WERI-Rb-1 (cell line): Measurements from ENCODE around the gene PBX1.

Experiments used
- DNase-seq: peaks from one replicate; pipeline ENCODE4 v3.0.0-alpha.2; 2020
- H3K27ac ChIP-seq: fragments of 250-450 bp; sonication (Bioruptor Pico); 2 replicates; pipeline ENCODE4 v1.5.1; 2020; ENCODE audit warnings: mild to moderate bottlenecking, moderate library complexity
- H3K27me3 ChIP-seq: fragments of 250-450 bp; sonication (Bioruptor Pico); 2 replicates; pipeline ENCODE4 v1.5.1; 2021; ENCODE audit warnings: mild to moderate bottlenecking, low read depth, moderate library complexity; ENCODE audit not compliant: insufficient read depth, severe bottlenecking
- H3K36me3 ChIP-seq: fragments of 250-450 bp; sonication (Bioruptor Pico); 2 replicates; pipeline ENCODE4 v1.5.1; 2020; ENCODE audit warnings: mild to moderate bottlenecking, moderate library complexity
- H3K4me3 ChIP-seq: 2 replicates; pipeline ENCODE4 v1.5.1; 2011; ENCODE audit warnings: low read depth, mild to moderate bottlenecking, control low read depth, low read length
- H3K9me3 ChIP-seq: fragments of 250-450 bp; sonication (Bioruptor Pico); 2 replicates; pipeline ENCODE4 v1.5.1; 2021; ENCODE audit warnings: mild to moderate bottlenecking, moderate library complexity; ENCODE audit not compliant: severe bottlenecking
- TF ChIP-seq, protein P1 (sequence below): IDR thresholded peaks from 2 replicates; pipeline ENCODE4 v1.5.1; 2011; ENCODE audit warnings: low read depth, mild to moderate bottlenecking, control low read depth, inconsistent platforms, low read length

PBX1 gene

DNA sequence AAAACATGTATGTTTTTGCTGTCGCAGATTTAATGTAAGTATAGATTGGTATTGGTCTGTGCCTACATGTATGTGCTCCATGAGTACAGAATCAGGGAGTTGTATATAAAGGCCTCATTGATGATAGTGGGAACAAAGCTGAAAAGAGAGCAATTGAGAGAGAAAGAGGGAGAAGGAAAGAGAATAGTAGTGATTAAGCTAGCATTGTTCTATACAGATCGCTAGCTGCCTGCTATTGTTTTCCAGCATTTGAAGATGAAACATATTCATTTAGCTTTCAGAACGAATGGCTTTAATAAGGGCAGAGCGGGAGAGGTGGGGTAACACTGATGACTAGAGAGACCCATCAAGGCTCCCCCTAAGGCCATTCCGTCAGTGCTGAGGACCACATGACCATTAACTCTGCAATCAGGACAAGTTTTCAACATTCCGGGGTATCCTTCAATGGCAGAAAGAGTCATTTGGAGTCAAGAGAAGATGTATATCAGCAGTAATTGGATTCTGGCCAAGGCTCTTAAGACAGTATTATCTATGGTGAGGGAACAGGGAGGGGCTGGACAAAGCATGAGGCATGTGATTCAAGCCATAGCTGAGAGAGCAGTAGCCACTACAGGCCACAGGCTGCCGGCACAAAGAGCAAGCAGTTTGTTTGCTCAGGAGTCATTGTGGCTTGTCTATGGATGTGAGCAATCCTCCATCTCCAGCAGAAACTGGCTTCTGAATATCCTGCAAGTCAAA lies 176.5 kb downstream of the PBX1 start:
- Histone ChIP-seq H3K4me3 (no peak overlapping the region), H3K27me3 (no peaks in the 10 kb centered on the region), H3K36me3 (no peaks in the 10 kb centered on the region), H3K27ac (no peak overlapping the region), H3K9me3 (no peaks in the 10 kb centered on the region)
- peak; percentile 33 for DNase-seq
- TF ChIP-seq, protein P1, sequence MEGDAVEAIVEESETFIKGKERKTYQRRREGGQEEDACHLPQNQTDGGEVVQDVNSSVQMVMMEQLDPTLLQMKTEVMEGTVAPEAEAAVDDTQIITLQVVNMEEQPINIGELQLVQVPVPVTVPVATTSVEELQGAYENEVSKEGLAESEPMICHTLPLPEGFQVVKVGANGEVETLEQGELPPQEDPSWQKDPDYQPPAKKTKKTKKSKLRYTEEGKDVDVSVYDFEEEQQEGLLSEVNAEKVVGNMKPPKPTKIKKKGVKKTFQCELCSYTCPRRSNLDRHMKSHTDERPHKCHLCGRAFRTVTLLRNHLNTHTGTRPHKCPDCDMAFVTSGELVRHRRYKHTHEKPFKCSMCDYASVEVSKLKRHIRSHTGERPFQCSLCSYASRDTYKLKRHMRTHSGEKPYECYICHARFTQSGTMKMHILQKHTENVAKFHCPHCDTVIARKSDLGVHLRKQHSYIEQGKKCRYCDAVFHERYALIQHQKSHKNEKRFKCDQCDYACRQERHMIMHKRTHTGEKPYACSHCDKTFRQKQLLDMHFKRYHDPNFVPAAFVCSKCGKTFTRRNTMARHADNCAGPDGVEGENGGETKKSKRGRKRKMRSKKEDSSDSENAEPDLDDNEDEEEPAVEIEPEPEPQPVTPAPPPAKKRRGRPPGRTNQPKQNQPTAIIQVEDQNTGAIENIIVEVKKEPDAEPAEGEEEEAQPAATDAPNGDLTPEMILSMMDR, result no peak

DNA sequence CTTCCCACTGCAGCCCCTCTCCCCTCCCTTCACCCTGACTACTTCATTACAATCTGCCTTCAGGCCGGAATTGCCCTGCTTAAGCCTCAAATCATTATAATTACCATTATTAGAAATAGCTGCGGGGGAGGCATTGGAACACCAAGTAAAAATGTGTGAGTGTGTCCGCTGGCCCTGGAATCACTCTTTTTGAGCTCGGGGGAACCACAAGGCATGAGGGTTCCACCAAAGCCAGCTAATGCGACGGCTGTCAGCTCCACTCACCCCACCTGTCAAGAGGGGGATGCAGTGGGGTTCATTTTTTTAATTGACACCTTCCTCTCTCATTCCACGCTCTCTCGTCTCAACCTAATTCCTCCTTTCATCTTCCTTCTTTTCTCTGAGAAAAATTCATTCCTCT lies 177.2 kb downstream of the PBX1 start:
- no peak for DNase-seq
- no peak overlapping the region for H3K4me3 ChIP-seq
- TF ChIP-seq, protein P1, result no peak

DNA sequence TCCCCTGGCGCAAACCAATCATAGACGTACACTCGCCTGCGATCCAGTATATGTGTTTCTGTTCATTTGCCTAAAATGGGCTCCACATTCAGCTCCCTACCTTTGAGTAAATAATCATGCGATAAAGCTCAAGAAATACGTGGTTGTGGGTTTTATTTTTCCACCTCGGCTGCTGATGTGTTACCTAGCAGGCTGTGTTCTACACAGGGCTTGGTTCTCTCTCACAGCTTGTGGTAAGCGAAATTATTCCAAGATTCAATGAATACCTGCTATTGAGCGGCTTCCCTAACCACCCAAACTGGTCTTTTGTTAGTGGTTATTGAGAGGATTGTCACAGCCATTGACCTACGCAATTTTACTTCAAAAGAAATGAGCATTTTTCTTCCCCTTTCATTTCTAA lies 180.2 kb downstream of the PBX1 start:
- TF ChIP-seq, protein P1, result no peak
- no peaks in the 10 kb centered on the region for H3K36me3 ChIP-seq
- H3K9me3 ChIP-seq, result no peaks in the 10 kb centered on the region
- H3K27ac ChIP-seq, result no peak overlapping the region
- DNase-seq, result no peak
- H3K27me3 ChIP-seq, result no peaks in the 10 kb centered on the region
- H3K4me3 ChIP-seq, result no peak overlapping the region

More for the DNA sequence above, 177.2 kb downstream of the PBX1 start:
- Histone ChIP-seq H3K27ac (no peak overlapping the region), H3K27me3 (no peaks in the 10 kb centered on the region), H3K9me3 (no peaks in the 10 kb centered on the region), H3K36me3 (no peaks in the 10 kb centered on the region)

DNA sequence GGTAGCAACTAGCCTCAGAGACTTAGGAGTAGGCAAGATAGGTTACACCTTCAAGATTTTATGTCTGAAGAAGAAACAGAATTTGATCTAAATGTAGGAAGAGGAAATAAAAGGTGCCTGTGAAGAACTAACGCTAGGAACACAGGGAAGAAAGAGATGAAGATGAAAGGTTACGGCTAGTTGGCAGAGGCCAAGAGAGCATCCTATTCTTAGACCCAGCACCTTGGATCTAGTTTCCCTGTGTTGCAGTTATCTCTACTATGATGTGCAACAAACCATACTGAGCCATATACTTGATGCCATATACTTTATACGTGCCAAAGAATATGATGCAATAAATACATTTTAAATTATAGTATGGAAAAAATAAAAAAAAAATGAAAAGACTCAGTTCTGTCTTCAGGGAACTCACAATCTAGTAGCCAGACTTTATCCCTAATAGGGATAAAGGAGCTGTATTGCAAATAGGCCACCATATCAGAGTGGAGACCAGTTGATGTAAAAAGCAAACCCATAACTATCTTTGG lies 181.1 kb downstream of the PBX1 start:
- Histone ChIP-seq H3K27me3 (no peaks in the 10 kb centered on the region), H3K4me3 (no peak overlapping the region)

DNA sequence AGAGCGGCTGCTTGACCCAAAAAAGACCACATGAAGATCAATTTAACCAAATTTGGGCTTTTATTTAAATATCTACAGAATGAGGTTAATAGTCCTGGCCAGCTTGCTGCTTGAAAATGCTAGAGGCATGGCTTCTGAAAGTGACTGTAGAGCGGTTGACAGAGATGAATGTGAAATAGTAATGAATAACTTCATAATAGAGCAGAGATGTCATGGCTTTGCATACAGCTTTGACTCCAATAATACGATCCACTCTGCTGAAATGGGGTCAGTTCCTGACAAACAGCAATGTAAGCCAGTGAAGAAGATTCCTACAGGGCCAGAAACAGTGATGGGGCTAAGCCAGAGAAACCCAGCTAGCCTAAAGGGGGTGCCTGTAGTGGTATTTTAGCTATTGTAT lies 183.8 kb downstream of the PBX1 start:
- Histone ChIP-seq H3K4me3 (no peak overlapping the region), H3K9me3 (no peaks in the 10 kb centered on the region), H3K27me3 (no peaks in the 10 kb centered on the region), H3K27ac (no peak overlapping the region), H3K36me3 (no peaks in the 10 kb centered on the region)
- TF ChIP-seq, protein P1, result no peak
- no peak for DNase-seq

More for the DNA sequence above, 181.1 kb downstream of the PBX1 start:
- no peak for DNase-seq
- no peak overlapping the region for H3K27ac ChIP-seq
- H3K36me3 ChIP-seq, result no peaks in the 10 kb centered on the region
- TF ChIP-seq, protein P1, result no peak
- H3K9me3 ChIP-seq, result no peaks in the 10 kb centered on the region

DNA sequence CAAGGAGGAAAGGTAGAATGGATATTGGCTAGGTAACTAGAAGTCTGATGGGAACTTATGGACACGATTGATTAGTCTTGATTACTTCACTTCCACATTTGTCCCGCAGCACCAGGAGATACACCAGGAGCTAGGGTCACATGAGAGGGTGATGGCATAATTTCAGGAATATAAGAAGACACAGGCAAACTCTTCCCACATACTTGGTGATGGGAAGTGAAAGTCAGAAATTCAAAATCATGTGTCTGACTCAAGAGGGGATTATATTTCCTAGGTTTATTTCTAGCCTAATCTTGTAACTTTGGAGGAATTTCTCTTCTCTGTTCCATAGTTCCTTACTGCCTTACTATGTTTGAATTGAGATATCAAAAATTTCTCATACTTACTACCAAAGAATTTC lies 185.0 kb downstream of the PBX1 start:
- Histone ChIP-seq H3K36me3 (no peaks in the 10 kb centered on the region), H3K9me3 (no peaks in the 10 kb centered on the region), H3K4me3 (no peak overlapping the region), H3K27me3 (no peaks in the 10 kb centered on the region), H3K27ac (no peak overlapping the region)
- TF ChIP-seq, protein P1, result no peak
- DNase-seq, result no peak
